ENCODE data around the gene ANP32A. TPM values are rescaled to one million over a fixed set of nuclear protein-coding genes. Genes with fewer than 3 reads are reported as not detected.

The ANP32A gene
- total and polyA plus RNA-seq, 9 of the 15 experiments (the other 6 are each of a cell fraction or from before 2014, with no cell fraction given), result 13.2 to 656 (median 210) TPM

- 0 out of 6 replicates have a peak, but pooled peaks of 2 of the 3 experiments have one; percentile 26 to 36 for TF ChIP-seq ZBTB11 (CRISPR knock-in tag; IDR thresholded peaks at IDR 0.05)
- TF ChIP-seq KAT2B (IDR thresholded peaks at IDR 0.05; ENCODE audit: low read depth, low read length), result no peak
- TF ChIP-seq ZNF134 (CRISPR knock-in tag; conservative IDR thresholded peaks at IDR 0.05), result no peak
- no peak for TF ChIP-seq HNRNPK (IDR thresholded peaks at IDR 0.05; ENCODE audit: low read depth, low read length, poor library complexity, severe bottlenecking)
- no peak for TF ChIP-seq ZFP36 (IDR thresholded peaks at IDR 0.05; ENCODE audit: low read depth, low read length, partially characterized antibody)
- TF ChIP-seq HES1 (IDR thresholded peaks at IDR 0.05; ENCODE audit: low read depth), result no peak
- no peak for TF ChIP-seq ADNP (tag; IDR thresholded peaks at IDR 0.05)
- no peak for TF ChIP-seq ETS2 (tag; IDR thresholded peaks at IDR 0.05; ENCODE audit: borderline replicate concordance, poor library complexity, severe bottlenecking)
- peak; percentile 50 for TF ChIP-seq FOSL1 (tag; conservative IDR thresholded peaks at IDR 0.05)
- TF ChIP-seq PRDM10 (IDR thresholded peaks at IDR 0.05; ENCODE audit: partially characterized antibody), result peak; percentile 44
- TF ChIP-seq NR3C1 (CRISPR knock-in tag; IDR thresholded peaks at IDR 0.05), result no peak
- no peak for TF ChIP-seq ZBTB43 (CRISPR knock-in tag; IDR thresholded peaks at IDR 0.05)
- no peak for TF ChIP-seq CEBPG (CRISPR knock-in tag; IDR thresholded peaks at IDR 0.05)
- no peak for TF ChIP-seq CEBPG (tag; conservative IDR thresholded peaks at IDR 0.05 in 1 of 2, IDR thresholded peaks at IDR 0.05 in 1 of 2)
- no peak for TF ChIP-seq ILK (tag; IDR thresholded peaks at IDR 0.05; ENCODE audit: borderline replicate concordance, low read depth)
- TF ChIP-seq ELF2 (CRISPR knock-in tag; IDR thresholded peaks at IDR 0.05), result no peak
- TF ChIP-seq PHF8 (IDR thresholded peaks at IDR 0.05; ENCODE audit: borderline replicate concordance, low read length), result peak; percentile 57
Measured at GRCh38 chr15:68817304-68818065, 3.2 kb downstream of the ANP32A start (continued).

All from K562 (cell line).